Measurements from ENCODE around the gene CELA2A.

CELA2A gene

GRCh38 chr1:15456313-15456954, at the start of gene CELA2A:
CELA2A (plus strand) TSS chr1:15456732; CDS start chr1:15456754, 22 bp downstream.
- no peak for DNase-seq

DNA sequence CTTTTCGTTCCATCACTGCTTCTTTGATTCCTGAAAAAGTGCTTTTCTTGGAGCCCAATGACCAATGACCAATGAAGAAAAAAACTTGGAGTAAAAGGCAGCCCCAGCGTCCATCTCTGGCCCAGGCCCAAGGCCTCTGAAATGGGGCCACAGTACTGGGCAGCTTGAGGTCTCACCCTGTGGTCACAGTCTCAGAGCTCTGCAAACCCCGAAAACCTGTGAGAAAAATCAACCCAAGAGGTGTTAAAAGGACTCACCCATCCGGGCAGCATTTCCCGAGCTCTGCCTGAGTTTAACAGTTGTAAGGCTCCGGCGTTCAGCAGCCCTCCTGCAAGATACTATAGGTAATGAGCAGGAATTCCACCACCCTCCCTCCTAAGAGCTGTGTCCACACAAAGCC, 49.0 kb upstream of the CELA2A start:
- DNase-seq: no peak

DNA sequence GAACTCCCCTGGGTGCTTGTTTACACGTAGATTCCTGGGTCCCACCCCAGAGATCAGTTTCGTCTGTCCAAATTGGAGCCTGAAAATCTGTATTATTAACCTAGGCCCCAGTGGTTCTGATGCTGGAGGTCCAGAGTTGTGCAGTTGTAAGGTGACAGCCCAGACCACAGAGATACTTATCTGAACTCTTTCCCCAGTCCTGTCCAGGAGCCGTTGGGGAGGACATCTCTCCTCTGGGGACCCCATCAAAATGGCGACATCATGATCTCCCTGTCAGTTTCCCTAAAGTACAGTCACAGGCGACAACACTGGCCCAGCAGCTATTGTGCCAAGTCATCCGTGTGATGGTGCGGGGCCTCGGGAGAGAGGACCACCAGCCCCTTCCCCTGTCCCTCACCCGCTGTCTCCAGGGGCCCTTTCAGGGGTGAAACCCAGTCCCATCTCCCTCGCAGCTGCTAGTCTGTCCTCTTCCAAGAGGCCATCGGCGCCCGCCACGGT, 47.6 kb upstream of the CELA2A start:
- no peak for DNase-seq

DNA sequence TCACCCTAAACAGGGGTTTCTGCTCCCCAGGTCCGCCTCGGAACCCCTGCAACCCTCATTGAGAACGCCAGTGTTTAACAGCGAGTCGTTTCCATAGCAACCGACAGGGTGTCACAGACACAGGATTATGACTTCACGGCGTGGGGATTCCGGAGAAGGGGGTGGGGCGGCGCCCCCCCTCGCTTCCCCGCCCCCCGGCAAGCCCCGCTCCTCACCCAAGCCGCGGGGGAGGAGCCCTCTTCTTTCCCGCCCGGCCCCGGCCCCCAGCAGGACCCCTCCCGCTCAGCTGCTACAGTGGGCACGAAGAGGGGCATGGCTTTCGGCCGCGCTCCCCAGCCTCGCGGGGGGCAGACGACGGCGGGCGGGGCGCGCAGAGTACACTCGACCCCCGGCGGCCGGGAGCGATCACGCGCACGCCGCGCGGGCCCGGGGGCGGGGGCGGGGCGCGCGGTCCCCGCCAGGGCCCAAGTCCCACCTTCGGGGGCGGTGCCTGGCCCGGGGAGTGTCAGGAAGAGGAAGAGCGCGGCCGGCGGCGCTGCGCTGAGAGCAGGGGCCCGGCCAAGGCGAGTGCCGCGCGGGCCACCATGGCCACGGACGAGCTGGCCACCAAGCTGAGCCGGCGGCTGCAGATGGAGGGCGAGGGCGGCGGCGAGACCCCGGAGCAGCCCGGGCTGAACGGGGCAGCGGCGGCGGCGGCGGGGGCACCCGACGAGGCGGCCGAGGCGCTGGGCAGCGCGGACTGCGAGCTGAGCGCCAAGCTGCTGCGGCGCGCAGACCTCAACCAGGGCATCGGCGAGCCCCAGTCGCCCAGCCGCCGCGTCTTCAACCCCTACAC, 46.9 kb upstream of the CELA2A start, which contains the start of gene EFHD2:
TSS of gene EFHD2 (plus strand) at position 501 of the 835 bp plus-strand sequence. CDS start at position 585, 84 bp downstream.
- peak; percentile 88 for DNase-seq

DNA sequence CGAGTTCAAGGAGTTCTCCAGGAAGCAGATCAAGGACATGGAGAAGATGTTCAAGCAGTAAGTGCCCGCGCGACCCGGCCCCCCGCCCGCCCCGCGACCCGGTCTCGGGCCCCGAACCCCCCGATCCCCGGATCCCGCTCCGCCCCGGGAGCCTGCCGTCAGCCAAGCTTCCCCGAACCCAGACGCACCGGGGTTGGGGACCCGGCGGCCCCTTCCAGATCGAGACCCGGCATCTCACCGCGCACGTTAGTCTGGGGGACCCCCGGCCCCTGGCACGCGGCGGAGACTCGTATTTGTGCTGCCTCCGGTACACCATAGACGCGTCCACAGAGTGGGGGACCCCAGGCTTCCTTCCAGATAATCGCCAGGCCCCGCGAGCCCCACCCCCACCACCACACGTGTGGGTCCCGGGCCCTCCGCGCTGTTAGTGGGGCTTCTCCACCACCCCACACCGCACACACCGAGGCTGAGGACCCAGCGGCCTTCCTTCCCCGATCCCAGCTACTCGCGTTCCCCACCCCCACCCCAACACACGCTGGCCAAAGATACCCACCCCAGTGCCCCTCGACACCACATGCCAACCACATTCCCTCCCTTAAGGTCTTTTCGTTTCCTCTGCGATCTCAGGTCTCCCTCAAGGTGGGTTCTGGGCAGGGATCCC, 46.2 kb upstream of the CELA2A start:
- no peak for DNase-seq

GRCh38 chr1:15410884-15411245, 45.7 kb upstream of the CELA2A start:
- no peak for DNase-seq

GRCh38 chr1:15411593-15412137, 44.9 kb upstream of the CELA2A start:
- no peak for DNase-seq

DNA sequence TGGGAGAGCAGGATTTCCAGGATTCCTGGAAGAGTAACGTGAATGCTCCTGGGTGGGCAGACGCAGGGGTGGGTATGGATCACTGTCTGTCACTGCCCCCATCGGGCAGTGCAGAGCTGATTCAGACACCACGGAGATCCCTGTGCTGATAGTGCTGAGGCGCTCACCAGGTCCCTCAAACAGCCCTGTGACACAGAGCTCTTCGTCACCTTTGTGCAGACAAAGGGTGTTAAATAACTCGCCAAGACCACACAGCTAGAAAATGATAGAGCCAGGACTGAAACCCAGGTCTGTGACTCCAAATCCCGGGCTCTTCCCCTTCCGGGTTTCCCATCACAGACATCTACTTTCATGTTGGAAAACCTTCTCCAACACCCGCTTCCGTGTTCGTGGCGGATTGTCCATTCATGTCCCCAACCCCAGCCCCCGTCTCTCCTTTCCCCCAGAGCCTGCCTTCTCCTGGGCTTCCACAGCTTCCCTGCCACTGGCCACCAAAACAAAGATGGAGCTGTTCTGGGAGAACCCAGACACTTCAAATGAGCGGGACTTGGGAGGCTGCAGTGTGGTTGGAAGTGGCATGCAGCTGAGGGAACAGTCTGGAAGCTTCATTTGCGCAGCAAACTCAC, 44.2 kb upstream of the CELA2A start:
- DNase-seq: no peak

DNA sequence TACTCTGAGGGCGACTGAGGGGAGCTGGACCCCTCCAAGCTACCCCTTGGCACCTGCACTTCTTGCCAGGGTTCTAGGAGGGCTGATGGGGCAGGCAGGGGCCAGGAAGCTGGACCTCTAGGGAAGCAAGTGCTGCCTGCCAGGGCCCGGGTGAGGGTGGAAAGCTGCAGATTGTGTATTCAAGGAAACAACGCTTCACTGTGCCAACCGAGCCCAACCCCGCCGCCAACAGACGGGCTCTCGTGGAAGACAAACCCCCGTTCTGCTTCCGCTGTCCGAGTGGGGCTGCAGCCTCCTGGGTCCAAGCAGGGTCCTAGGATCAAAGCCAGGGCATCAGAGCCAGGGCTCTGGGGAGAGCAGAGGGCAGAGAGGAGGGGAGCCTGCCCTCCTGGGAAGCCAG, 43.7 kb upstream of the CELA2A start:
- no peak for DNase-seq

DNA sequence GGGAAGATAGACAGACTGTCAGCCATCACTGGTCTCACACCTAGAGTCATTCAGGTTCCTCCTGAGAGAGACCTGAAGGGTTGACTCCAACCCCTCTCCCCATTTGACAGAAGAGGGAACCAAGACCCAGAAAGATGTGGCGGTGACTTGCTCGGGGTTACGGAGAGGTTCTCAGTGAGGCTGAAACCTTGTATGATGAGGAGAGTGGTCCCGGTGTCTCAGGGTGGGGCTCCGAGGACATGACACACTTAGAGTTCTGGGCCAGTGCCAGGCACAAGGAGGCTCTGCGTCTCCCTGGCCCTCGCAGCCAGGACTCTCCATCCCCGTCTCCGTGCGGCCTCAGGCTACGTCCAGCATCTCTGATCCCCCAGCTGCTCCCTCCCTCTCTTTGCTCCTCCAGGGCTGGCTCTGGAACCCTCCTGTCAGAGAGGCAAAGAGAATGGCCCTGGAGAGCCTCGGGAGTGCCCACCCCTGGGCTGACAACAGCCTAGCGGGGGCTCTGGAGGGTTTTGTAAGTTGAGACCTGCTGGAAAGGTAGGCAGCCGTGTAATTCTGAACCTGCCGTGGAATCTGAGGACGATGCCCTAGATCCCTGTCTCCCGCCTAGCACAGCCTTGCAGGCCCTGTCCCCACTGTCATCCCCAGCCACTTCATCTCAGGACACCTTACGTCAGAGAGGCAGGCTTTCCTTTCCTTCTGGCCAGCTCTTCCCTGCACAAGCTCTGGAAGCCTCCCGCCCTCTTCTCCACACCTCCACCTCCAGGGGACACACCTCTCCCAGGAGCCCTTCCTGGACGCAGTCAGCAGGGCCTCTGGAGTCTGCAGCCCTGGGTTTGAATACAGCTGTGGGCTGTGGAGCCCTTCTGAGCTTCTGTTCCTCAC, 42.7 kb upstream of the CELA2A start:
- DNase-seq: no peak

GRCh38 chr1:15414445-15414983, 42.0 kb upstream of the CELA2A start:
- DNase-seq: no peak

- DNase-seq: no peak
These were observed 39.2 kb upstream of the CELA2A start for GRCh38 chr1:15417059-15417934.

- DNase-seq: no peak
These were observed 37.6 kb upstream of the CELA2A start for GRCh38 chr1:15418806-15419515.

- peak; percentile 43 for DNase-seq
These were observed 35.6 kb upstream of the CELA2A start for GRCh38 chr1:15420853-15421465.

GRCh38 chr1:15422871-15423270, 33.7 kb upstream of the CELA2A start:
- no peak for DNase-seq

- DNase-seq: peak; percentile 89
These were observed 33.0 kb upstream of the CELA2A start for GRCh38 chr1:15423355-15424077.

DNA sequence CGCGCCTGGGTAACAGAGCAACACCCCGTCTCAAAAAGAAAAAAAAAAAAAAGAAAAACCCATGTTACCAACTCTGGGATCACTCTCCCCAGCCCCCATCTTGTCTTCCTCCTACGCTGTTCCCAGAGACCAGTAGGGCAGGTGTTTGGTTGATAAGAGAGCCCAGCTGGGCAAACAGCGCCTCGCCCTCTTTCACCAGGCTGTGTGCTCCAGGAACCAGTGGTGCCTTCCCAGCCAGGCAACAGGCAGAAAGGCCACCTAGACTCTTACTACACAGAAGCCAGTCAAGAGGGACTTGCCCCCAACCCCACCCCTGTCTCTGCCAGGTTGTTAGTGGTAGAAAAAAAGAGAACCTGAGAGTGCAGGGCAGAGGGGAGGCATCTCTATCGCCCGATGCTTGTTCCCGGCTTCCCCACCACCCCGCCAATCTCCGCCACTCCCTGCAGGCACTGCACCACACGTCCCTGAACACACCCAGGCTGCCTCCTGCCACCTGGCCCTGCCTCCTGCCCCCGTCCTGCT, 32.3 kb upstream of the CELA2A start:
- DNase-seq: peak; percentile 47

- no peak for DNase-seq
These were observed 31.6 kb upstream of the CELA2A start for GRCh38 chr1:15424981-15425380.

Measured in islet precursor cell (in vitro differentiated cells).